H9 (cell line): Measurements from ENCODE around the gene FOXC2. TPM values are rescaled to one million over a fixed set of nuclear protein-coding genes. Genes with fewer than 3 reads are reported as not detected.

Experiments used
- DNase-seq: peaks from one replicate; pipeline ENCODE4 v3.0.0-alpha.2; 2017
- H2AFZ ChIP-seq: one replicate; pipeline ENCODE4 v1.6.1; 2013; ENCODE audit warnings: mild to moderate bottlenecking, low read length, control low read depth, moderate library complexity
- H2AK5ac ChIP-seq: 2 replicates; pipeline ENCODE4 v1.6.1; 2013; ENCODE audit warnings: low read length, control low read depth, mixed read lengths; ENCODE audit not compliant: insufficient read length
- H2BK120ac ChIP-seq: one replicate; pipeline ENCODE4 v1.6.1; 2013; ENCODE audit warnings: low read depth, mild to moderate bottlenecking, low read length, control low read depth, inconsistent platforms; ENCODE audit not compliant: poor library complexity, severe bottlenecking
- H2BK12ac ChIP-seq: 2 replicates; pipeline ENCODE4 v1.6.1; 2013; ENCODE audit warnings: low read length, control low read depth, mixed read lengths, low read depth; ENCODE audit not compliant: insufficient read length
- H2BK15ac ChIP-seq: 2 replicates; pipeline ENCODE4 v1.6.1; 2013; ENCODE audit warnings: low read depth, low read length, control low read depth
- H2BK20ac ChIP-seq: one replicate; pipeline ENCODE4 v1.6.1; 2013; ENCODE audit warnings: low read depth, mild to moderate bottlenecking, low read length, control low read depth, inconsistent platforms; ENCODE audit not compliant: poor library complexity, severe bottlenecking
- H2BK5ac ChIP-seq: 2 replicates; pipeline ENCODE4 v1.6.1; 2013; ENCODE audit warnings: low read length, control low read depth, mixed read lengths; ENCODE audit not compliant: insufficient read length
- H3K14ac ChIP-seq: 2 replicates; pipeline ENCODE4 v1.6.1; 2013; ENCODE audit warnings: low read length, control low read depth; ENCODE audit not compliant: insufficient read depth
- H3K18ac ChIP-seq: 2 replicates; pipeline ENCODE4 v1.6.1; 2013; ENCODE audit warnings: low read depth, mild to moderate bottlenecking, mixed read lengths, low read length, control low read depth; ENCODE audit not compliant: insufficient read length
- H3K23ac ChIP-seq: 2 replicates; pipeline ENCODE4 v1.6.1; 2013; ENCODE audit warnings: low read length, control low read depth, mixed read lengths, low read depth; ENCODE audit not compliant: insufficient read length
- H3K23me2 ChIP-seq: 2 replicates; pipeline ENCODE4 v1.6.1; 2013; ENCODE audit warnings: low read depth, mild to moderate bottlenecking, mixed read lengths, low read length, control low read depth; ENCODE audit not compliant: insufficient read length, poor library complexity, severe bottlenecking
- H3K27ac ChIP-seq: 2 replicates; pipeline ENCODE4 v1.5.1; 2013; ENCODE audit warnings: low read length, control low read depth, mixed read lengths, low read depth; ENCODE audit not compliant: insufficient read length
- H3K27me3 ChIP-seq: 2 replicates; pipeline ENCODE4 v1.6.1; 2013; ENCODE audit warnings: low read length, control low read depth, inconsistent platforms; ENCODE audit not compliant: insufficient read depth
- H3K4ac ChIP-seq: 2 replicates; pipeline ENCODE4 v1.6.1; 2013; ENCODE audit warnings: low read depth, mild to moderate bottlenecking, control low read depth, inconsistent platforms, low read length, moderate library complexity
- H3K4me1 ChIP-seq: 2 replicates; pipeline ENCODE4 v1.6.1; 2013; ENCODE audit warnings: low read length, control low read depth, inconsistent platforms; ENCODE audit not compliant: insufficient read depth
- H3K4me2 ChIP-seq: 2 replicates; pipeline ENCODE4 v1.6.1; 2013; ENCODE audit warnings: low read length, control low read depth, mixed read lengths; ENCODE audit not compliant: insufficient read length, insufficient read depth
- H3K56ac ChIP-seq: 2 replicates; pipeline ENCODE4 v1.6.1; 2013; ENCODE audit warnings: low read depth, mild to moderate bottlenecking, mixed read lengths, low read length, control low read depth; ENCODE audit not compliant: insufficient read length
- H3K79me1 ChIP-seq: 2 replicates; pipeline ENCODE4 v1.6.1; 2013; ENCODE audit warnings: low read depth, mild to moderate bottlenecking, moderate library complexity, low read length, control low read depth, inconsistent platforms; ENCODE audit not compliant: insufficient read depth, poor library complexity, severe bottlenecking
- H3K79me2 ChIP-seq: 2 replicates; pipeline ENCODE4 v1.6.1; 2013; ENCODE audit warnings: low read length, control low read depth, inconsistent platforms; ENCODE audit not compliant: insufficient read depth
- H3K9ac ChIP-seq: 2 replicates; pipeline ENCODE4 v1.6.1; 2013; ENCODE audit warnings: low read length, control low read depth, mixed read lengths; ENCODE audit not compliant: insufficient read length; ENCODE audit errors: extremely low read depth
- H3K9me3 ChIP-seq: one replicate; pipeline ENCODE4 v1.6.1; 2013; ENCODE audit warnings: low read depth, low read length, inconsistent platforms; ENCODE audit not compliant: control insufficient read depth
- H3T11ph ChIP-seq: one replicate; pipeline ENCODE4 v1.6.1; 2013; ENCODE audit warnings: mild to moderate bottlenecking, low read length, control low read depth, inconsistent platforms
- H4K20me1 ChIP-seq: one replicate; pipeline ENCODE4 v1.6.1; 2013; ENCODE audit not compliant: control insufficient read depth, insufficient read length, insufficient read depth
- H4K5ac ChIP-seq: 2 replicates; pipeline ENCODE4 v1.6.1; 2013; ENCODE audit warnings: low read depth, mild to moderate bottlenecking, mixed read lengths, low read length, control low read depth; ENCODE audit not compliant: insufficient read length
- H4K8ac ChIP-seq: replicated peaks from 2 replicates; pipeline ENCODE4 v1.6.1; 2013; ENCODE audit warnings: low read length, control low read depth, mixed read lengths, low read depth; ENCODE audit not compliant: insufficient read length
- H4K91ac ChIP-seq: 2 replicates; pipeline ENCODE4 v1.6.1; 2013; ENCODE audit warnings: low read depth, mild to moderate bottlenecking, moderate library complexity, mixed read lengths, low read length, control low read depth; ENCODE audit not compliant: insufficient read length
- H3K27ac Mint-ChIP-seq, 3 experiments: 2 replicates in 2 of 3; 3 replicates in 1 of 3; pipeline ENCODE4 v1.8.0; 2020 to 2021; ENCODE audit warnings: mixed read lengths in 3 of 3, mild to moderate bottlenecking in 1 of 3, moderate library complexity in 1 of 3
- H3K27me3 Mint-ChIP-seq: 2 replicates; pipeline ENCODE4 v1.8.0; 2021; ENCODE audit warnings: low read depth, mild to moderate bottlenecking, moderate library complexity, mixed read lengths
- H3K36me3 Mint-ChIP-seq, 3 experiments: 2 replicates in 2 of 3; 3 replicates in 1 of 3; pipeline ENCODE4 v1.8.0; 2020 to 2021; ENCODE audit warnings: low read depth in 3 of 3, mixed read lengths in 3 of 3; ENCODE audit not compliant: insufficient read depth in 1 of 3
- H3K4me1 Mint-ChIP-seq, 2 experiments: 2 replicates each; pipeline ENCODE4 v1.8.0; 2020; ENCODE audit warnings: mixed read lengths in 2 of 2
- H3K4me3 Mint-ChIP-seq, 2 experiments: 2 replicates in 1 of 2; 3 replicates in 1 of 2; pipeline ENCODE4 v1.8.0; 2020 to 2021; ENCODE audit warnings: mild to moderate bottlenecking in 2 of 2, mixed read lengths in 2 of 2, moderate library complexity in 1 of 2
- H3K9me3 Mint-ChIP-seq, 2 experiments: 2 replicates in 1 of 2; 3 replicates in 1 of 2; pipeline ENCODE4 v1.8.0; 2020; ENCODE audit warnings: mild to moderate bottlenecking in 2 of 2, mixed read lengths in 2 of 2, moderate library complexity in 1 of 2
- CTCF ChIP-seq: fragments of 200-600 bp; sonication (generic); conservative IDR thresholded peaks from 3 replicates; pipeline ENCODE4 v1.8.0; 2021; ENCODE audit warnings: antibody characterized with exemption, mild to moderate bottlenecking
- WGBS: extraction: QIAGEN DNeasy Blood & Tissue Kit; methylation state at CpG from one replicate; pipeline ENCODE4 v1.1.7; 2013; ENCODE audit warnings: missing lambda C conversion rate, low lambda C conversion rate, mixed read lengths; ENCODE audit not compliant: insufficient read length; ENCODE audit errors: extremely low coverage; 5-methylcytosine and 5-hydroxymethylcytosine counted together
- total RNA-seq: library from RNA; stranded (reverse); gene quantifications from 2 replicates; pipeline ENCODE4 v1.2.1, GENCODE V29; 2021

The FOXC2 gene
- total RNA-seq, 1 experiment from 2014 or later: not detected

DNA sequence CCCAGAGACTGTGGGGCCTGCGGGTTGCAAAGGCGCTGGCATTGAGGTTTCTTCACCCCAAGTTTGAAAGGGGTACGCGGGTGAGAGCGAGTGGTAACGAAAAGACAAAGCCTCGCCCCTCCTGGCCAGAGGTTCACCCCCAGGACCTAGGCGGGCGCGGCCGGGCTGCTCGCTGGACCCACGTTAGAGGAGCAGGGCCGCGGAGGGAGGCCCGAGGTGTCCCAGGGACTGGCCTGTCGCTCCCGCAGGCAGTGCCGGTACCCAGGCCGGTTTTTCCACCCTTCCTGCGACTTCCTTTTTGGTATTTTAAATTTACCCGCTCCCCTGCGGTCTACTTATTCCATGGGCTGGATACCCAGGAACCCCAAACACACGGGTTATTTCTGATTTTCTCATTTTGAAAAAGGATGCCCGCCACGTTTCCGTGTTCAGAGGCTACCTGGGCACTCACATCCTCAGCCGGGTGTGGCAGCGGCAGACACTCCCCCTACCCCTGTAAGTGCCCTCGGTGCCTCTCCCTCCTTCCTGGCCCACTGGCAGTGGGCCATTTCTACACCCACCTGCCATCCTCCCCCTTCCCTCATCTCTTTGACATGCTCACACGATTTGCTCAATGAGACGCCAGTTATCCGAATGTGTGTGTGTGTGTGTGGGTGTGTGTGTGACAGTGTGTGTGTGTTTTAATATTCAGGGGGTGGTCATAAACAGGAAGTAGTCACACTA is 10.1 kb downstream of the FOXC2 start:
- no peak overlapping the region for H3K23ac ChIP-seq
- no peak overlapping the region for H3K4ac ChIP-seq
- H2BK15ac ChIP-seq: no peak overlapping the region
- Mint-ChIP-seq H3K4me3 (peak overlapping the region; percentile 77 to 94), H3K27ac (no peak overlapping the region), H3K9me3 (peaks cover 3 to 5% of the 10 kb centered on the region in 2 experiments; a peak in 3 of 5 replicates), H3K36me3 (peaks cover 0 to 1% (median 0%) of the 10 kb centered on the region in 3 experiments; a peak in 2 of 7 replicates), H3K4me1 (peaks cover 36 to 48% of the 10 kb centered on the region in 2 experiments), H3K27me3 (peaks cover 97% of the 10 kb centered on the region)
- no peak overlapping the region for H3K56ac ChIP-seq
- no peak overlapping the region for H3K14ac ChIP-seq
- no peak overlapping the region for H3K18ac ChIP-seq
- no CpG with 5 or more reads among the region's 33 CpGs for WGBS
- no peak overlapping the region for H3K9ac ChIP-seq
- no peaks in the 10 kb centered on the region for H3K79me1 ChIP-seq
- no peak overlapping the region for H2AK5ac ChIP-seq
- no peak overlapping the region for H2AFZ ChIP-seq
- peaks cover 9% of the 10 kb centered on the region; the same call in 1 of the 2 replicates for H3K4me1 ChIP-seq
- H4K8ac ChIP-seq: no peak overlapping the region
- H2BK5ac ChIP-seq: no peak overlapping the region
- no peaks in the 10 kb centered on the region for H3K79me2 ChIP-seq
- H2BK120ac ChIP-seq: no peak overlapping the region
- H3K9me3 ChIP-seq: no peaks in the 10 kb centered on the region
- H2BK12ac ChIP-seq: no peak overlapping the region
- H2BK20ac ChIP-seq: no peak overlapping the region
- peak overlapping the region; percentile 54 for H3K4me2 ChIP-seq
- H3K27ac ChIP-seq: no peak overlapping the region
- H3K27me3 ChIP-seq: peaks cover 80% of the 10 kb centered on the region
- TF ChIP-seq CTCF: no peak
- no peak overlapping the region for H4K5ac ChIP-seq
- no peak overlapping the region for H4K91ac ChIP-seq
- no peak overlapping the region for H3T11ph ChIP-seq
- no peaks in the 10 kb centered on the region for H4K20me1 ChIP-seq
- peaks cover 14% of the 10 kb centered on the region for H3K23me2 ChIP-seq
- no peak for DNase-seq
